Glomerular visceral epithelial cell (primary cell): ENCODE results near the gene GPR15.
"Not testable (repeated sequence)": the region's sequence is repeated elsewhere in the genome, so short reads cannot be mapped to it uniquely, and the experiment has no call there.

Experiments
- DNase-seq: peaks from one replicate; pipeline ENCODE4 v3.0.0-alpha.2; 2016; ENCODE audit errors: extremely low spot score

Gene GPR15

GRCh38 chr3:98558100-98558827, 26.5 kb downstream of the GPR15 start:
- no peak for DNase-seq

GRCh38 chr3:98559769-98560168, 28.0 kb downstream of the GPR15 start:
- not testable (repeated sequence) for DNase-seq

- no peak for DNase-seq
Observed at GRCh38 chr3:98560911-98561310, 29.1 kb downstream of the GPR15 start.

- DNase-seq, result peak; percentile 25
Observed at GRCh38 chr3:98561727-98562521, 30.1 kb downstream of the GPR15 start.

GRCh38 chr3:98563661-98564281, 32.0 kb downstream of the GPR15 start:
- DNase-seq, result peak; percentile 43

GRCh38 chr3:98564282-98565005, 32.7 kb downstream of the GPR15 start:
- DNase-seq, result no peak

GRCh38 chr3:98565237-98565643, 33.5 kb downstream of the GPR15 start:
- no peak for DNase-seq

GRCh38 chr3:98565843-98566242, 34.1 kb downstream of the GPR15 start:
- DNase-seq, result no peak

- DNase-seq, result no peak
Observed at GRCh38 chr3:98567666-98568270, 36.0 kb downstream of the GPR15 start.

- no peak for DNase-seq
Observed at GRCh38 chr3:98568402-98568801, 36.6 kb downstream of the GPR15 start.

- no peak for DNase-seq
Observed at GRCh38 chr3:98573181-98573728, 41.5 kb downstream of the GPR15 start.

- DNase-seq, result no peak
Observed at GRCh38 chr3:98574132-98574531, 42.4 kb downstream of the GPR15 start.

GRCh38 chr3:98577178-98577895, 45.6 kb downstream of the GPR15 start:
- peak; percentile 81 for DNase-seq

- no peak for DNase-seq
Observed at GRCh38 chr3:98580401-98581386, 48.9 kb downstream of the GPR15 start.

GRCh38 chr3:98581474-98581873, 49.7 kb downstream of the GPR15 start:
- DNase-seq, result no peak

GRCh38 chr3:98582042-98582441, 50.3 kb downstream of the GPR15 start:
- no peak for DNase-seq

- DNase-seq, result no peak
Observed at GRCh38 chr3:98583766-98584165, 52.0 kb downstream of the GPR15 start.
